Chondrocyte (in vitro differentiated cells): ENCODE data around the gene RNF103. TPM values are rescaled to one million over a fixed set of nuclear protein-coding genes. Genes with fewer than 3 reads are reported as not detected.

ENCODE experiments used
- DNase-seq: peaks from one replicate; pipeline ENCODE4 v3.0.0; 2021; ENCODE audit warnings: mixed read lengths, low spot score
- H3K27ac Mint-ChIP-seq: one replicate; pipeline ENCODE4 v1.8.0; 2021; ENCODE audit warnings: mild to moderate bottlenecking, moderate library complexity, mixed read lengths; ENCODE audit not compliant: unreplicated experiment
- H3K27me3 Mint-ChIP-seq: 2 replicates; pipeline ENCODE4 v1.8.0; 2021; ENCODE audit warnings: low read depth, mixed read lengths
- H3K36me3 Mint-ChIP-seq: 2 replicates; pipeline ENCODE4 v1.8.0; 2021; ENCODE audit warnings: low read depth, mixed read lengths
- H3K4me1 Mint-ChIP-seq: 2 replicates; pipeline ENCODE4 v1.8.0; 2021; ENCODE audit warnings: low read depth, mild to moderate bottlenecking, mixed read lengths
- H3K4me3 Mint-ChIP-seq: one replicate; pipeline ENCODE4 v1.8.0; 2021; ENCODE audit warnings: mild to moderate bottlenecking, moderate library complexity, mixed read lengths; ENCODE audit not compliant: unreplicated experiment
- H3K9me3 Mint-ChIP-seq: 2 replicates; pipeline ENCODE4 v1.8.0; 2021; ENCODE audit warnings: low read depth, mixed read lengths
- total RNA-seq: library from RNA; stranded (reverse); gene quantifications from 3 replicates; pipeline ENCODE4 v1.2.1, GENCODE V29; 2021
- TF ChIP-seq, protein P1 (sequence below): fragments of 200-600 bp; sonication (generic); IDR thresholded peaks from 2 replicates; pipeline ENCODE4 v1.5.0; 2021; ENCODE audit warnings: antibody characterized with exemption, mild to moderate bottlenecking, moderate library complexity

RNF103 gene
- total RNA-seq, 1 donor from 2014 or later, result 32.4 TPM

DNA sequence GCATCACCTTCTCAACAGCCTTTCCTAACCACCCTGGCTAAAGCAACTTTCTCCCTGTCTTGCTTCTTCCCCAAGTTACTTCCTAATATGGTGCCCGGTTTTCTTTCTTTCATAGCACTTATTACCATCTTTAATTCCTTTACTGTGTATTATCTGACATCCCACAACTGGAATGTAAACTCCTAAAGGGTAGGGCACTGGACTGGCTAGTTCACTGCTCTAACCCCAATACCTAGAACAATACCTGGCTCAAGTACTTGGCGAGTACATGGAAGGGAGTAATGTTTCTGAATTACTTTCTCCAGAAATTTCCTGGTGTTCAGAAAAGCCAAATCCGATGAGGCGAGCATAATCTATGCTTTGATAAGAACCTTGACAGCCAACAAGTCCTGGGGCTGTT lies 22.7 kb upstream of the RNF103 start:
- Mint-ChIP-seq H3K9me3 (peaks cover 24% of the 10 kb centered on the region), H3K36me3 (peaks cover 5% of the 10 kb centered on the region), H3K27ac (no peak overlapping the region), H3K27me3 (peaks cover 5% of the 10 kb centered on the region), H3K4me1 (no peaks in the 10 kb centered on the region), H3K4me3 (no peak overlapping the region)
- no peak for DNase-seq
- TF ChIP-seq, protein P1, sequence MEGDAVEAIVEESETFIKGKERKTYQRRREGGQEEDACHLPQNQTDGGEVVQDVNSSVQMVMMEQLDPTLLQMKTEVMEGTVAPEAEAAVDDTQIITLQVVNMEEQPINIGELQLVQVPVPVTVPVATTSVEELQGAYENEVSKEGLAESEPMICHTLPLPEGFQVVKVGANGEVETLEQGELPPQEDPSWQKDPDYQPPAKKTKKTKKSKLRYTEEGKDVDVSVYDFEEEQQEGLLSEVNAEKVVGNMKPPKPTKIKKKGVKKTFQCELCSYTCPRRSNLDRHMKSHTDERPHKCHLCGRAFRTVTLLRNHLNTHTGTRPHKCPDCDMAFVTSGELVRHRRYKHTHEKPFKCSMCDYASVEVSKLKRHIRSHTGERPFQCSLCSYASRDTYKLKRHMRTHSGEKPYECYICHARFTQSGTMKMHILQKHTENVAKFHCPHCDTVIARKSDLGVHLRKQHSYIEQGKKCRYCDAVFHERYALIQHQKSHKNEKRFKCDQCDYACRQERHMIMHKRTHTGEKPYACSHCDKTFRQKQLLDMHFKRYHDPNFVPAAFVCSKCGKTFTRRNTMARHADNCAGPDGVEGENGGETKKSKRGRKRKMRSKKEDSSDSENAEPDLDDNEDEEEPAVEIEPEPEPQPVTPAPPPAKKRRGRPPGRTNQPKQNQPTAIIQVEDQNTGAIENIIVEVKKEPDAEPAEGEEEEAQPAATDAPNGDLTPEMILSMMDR, result no peak

DNA sequence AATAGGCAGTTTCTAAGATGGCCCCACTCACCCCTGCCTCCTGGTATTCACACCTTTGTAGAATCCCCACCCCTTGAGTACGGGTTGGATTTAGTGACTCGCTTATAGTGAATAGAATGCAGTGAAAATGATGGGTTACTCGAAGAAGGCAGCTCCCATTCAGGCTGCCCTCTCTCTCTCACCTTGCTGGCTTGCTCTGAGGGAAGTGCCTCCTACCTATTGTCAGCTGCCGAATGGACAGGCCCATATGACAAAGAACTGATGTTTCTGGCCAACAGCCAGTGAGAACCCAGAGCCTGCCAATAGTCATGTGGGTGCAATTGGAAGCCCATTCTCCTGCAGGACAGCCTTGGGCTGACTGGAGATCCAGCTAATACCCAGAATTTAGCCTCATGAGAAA lies 22.1 kb upstream of the RNF103 start:
- no peak overlapping the region for H3K27ac Mint-ChIP-seq
- H3K27me3 Mint-ChIP-seq, result peaks cover 5% of the 10 kb centered on the region
- DNase-seq, result no peak
- no peak overlapping the region for H3K4me3 Mint-ChIP-seq
- TF ChIP-seq, protein P1, result no peak
- peaks cover 24% of the 10 kb centered on the region for H3K9me3 Mint-ChIP-seq
- peaks cover 6% of the 10 kb centered on the region for H3K36me3 Mint-ChIP-seq
- no peaks in the 10 kb centered on the region for H3K4me1 Mint-ChIP-seq

DNA sequence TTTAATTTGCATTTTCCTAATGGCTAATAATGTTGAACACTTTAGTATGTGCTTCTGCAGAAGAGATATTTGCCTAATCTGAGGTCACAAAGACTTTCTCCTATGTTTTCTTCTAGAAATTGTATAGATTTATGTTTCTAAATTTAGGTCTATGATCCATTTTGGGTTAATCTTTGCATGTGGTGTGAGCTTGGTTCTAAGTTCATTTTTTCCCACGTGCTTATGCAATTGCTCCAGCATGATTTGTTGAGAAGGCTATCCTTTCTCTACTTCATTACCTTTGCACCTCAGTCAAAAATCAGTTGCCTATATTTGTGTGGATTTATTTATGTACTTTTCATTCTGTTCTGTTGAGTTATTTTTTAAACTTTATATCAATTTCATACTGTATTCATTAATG lies 15.0 kb upstream of the RNF103 start:
- TF ChIP-seq, protein P1, result no peak
- Mint-ChIP-seq H3K27ac (no peak overlapping the region), H3K9me3 (peaks cover 22% of the 10 kb centered on the region), H3K4me3 (no peak overlapping the region), H3K4me1 (no peaks in the 10 kb centered on the region), H3K27me3 (peaks cover 2% of the 10 kb centered on the region), H3K36me3 (peaks cover 8% of the 10 kb centered on the region)
- DNase-seq, result no peak

DNA sequence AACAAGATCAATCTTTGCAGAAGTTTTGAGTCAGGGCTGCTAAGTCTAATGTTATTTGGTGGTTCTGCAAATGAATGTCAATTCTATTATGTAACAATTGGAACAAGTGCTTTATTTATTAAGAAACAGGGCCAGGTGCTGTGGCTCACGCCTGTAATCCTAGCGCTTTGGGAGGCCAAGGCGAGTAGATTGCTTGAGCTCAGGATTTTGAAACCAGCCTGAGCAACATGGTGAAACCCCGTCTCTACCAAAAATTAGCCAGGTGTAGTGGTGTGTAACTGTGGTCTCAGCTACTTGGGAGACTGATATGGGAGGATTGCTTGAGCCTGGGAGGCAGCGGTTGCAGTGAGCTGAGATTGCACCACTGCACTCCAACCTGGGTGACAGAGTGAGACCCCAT lies 13.2 kb upstream of the RNF103 start:
- TF ChIP-seq, protein P1, result no peak
- H3K9me3 Mint-ChIP-seq, result peaks cover 18% of the 10 kb centered on the region
- H3K36me3 Mint-ChIP-seq, result peaks cover 8% of the 10 kb centered on the region
- peaks cover 2% of the 10 kb centered on the region for H3K27me3 Mint-ChIP-seq
- no peaks in the 10 kb centered on the region for H3K4me1 Mint-ChIP-seq
- H3K27ac Mint-ChIP-seq, result no peak overlapping the region
- H3K4me3 Mint-ChIP-seq, result no peak overlapping the region
- no peak for DNase-seq

DNA sequence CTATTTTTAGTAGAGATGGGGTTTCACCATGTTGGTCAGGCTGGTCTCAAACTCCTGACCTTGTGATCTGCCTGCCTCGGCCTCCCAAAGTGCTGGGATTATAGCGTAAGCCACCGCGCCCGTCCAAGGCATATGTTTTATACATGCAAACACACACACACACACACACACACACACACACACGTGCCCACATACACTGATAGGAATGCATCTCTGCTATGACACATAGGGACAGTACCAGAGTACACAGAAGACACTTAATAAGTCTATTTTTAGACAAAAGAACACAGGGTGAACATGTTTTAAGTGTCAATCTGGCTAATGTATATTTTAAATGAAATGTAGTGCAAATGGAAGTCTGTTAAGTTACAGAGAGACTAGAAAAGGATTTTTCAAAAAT lies 10.7 kb upstream of the RNF103 start:
- peaks cover 2% of the 10 kb centered on the region for H3K36me3 Mint-ChIP-seq
- H3K9me3 Mint-ChIP-seq, result peaks cover 9% of the 10 kb centered on the region
- H3K27me3 Mint-ChIP-seq, result no peaks in the 10 kb centered on the region
- no peak overlapping the region for H3K4me3 Mint-ChIP-seq
- TF ChIP-seq, protein P1, result no peak
- no peaks in the 10 kb centered on the region for H3K4me1 Mint-ChIP-seq
- DNase-seq, result no peak
- H3K27ac Mint-ChIP-seq, result no peak overlapping the region
